GM20000 (cell line): Measurements from ENCODE around the gene HHIPL1.
"Not testable (repeated sequence)": the region's sequence is repeated elsewhere in the genome, so short reads cannot be mapped to it uniquely, and the experiment has no call there.

ENCODE experiments used
- DNase-seq: peaks from one replicate; pipeline ENCODE4 v3.0.0; 2012; ENCODE audit warnings: low spot score
- TF ChIP-seq, protein P1 (sequence below): IDR thresholded peaks from 2 replicates; pipeline ENCODE4 v1.5.1; 2012; ENCODE audit warnings: mild to moderate bottlenecking, control low read depth; ENCODE audit errors: extremely low read depth, missing control alignments

The HHIPL1 gene

DNA sequence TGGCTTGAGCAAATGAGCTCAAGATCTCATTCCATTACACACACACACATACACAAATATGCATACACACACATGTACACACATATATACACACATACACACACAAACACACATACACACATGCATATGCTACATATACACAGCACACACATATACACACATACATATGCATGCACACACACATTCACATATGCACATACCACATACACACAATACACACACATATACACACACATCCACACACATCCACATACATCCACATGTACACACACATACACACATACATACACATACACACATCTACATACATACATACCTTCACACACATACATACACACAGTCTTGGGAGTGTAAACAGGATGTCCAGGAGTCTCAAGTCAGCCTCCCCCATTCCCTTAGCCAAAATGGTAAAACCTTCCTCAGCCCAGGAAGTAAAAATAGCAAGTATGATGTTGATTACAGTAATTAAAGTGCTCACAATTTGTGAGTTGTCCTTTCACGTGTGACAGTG is 12.8 kb downstream of the HHIPL1 start:
- no peak for DNase-seq
- TF ChIP-seq, protein P1, sequence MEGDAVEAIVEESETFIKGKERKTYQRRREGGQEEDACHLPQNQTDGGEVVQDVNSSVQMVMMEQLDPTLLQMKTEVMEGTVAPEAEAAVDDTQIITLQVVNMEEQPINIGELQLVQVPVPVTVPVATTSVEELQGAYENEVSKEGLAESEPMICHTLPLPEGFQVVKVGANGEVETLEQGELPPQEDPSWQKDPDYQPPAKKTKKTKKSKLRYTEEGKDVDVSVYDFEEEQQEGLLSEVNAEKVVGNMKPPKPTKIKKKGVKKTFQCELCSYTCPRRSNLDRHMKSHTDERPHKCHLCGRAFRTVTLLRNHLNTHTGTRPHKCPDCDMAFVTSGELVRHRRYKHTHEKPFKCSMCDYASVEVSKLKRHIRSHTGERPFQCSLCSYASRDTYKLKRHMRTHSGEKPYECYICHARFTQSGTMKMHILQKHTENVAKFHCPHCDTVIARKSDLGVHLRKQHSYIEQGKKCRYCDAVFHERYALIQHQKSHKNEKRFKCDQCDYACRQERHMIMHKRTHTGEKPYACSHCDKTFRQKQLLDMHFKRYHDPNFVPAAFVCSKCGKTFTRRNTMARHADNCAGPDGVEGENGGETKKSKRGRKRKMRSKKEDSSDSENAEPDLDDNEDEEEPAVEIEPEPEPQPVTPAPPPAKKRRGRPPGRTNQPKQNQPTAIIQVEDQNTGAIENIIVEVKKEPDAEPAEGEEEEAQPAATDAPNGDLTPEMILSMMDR, result no peak

DNA sequence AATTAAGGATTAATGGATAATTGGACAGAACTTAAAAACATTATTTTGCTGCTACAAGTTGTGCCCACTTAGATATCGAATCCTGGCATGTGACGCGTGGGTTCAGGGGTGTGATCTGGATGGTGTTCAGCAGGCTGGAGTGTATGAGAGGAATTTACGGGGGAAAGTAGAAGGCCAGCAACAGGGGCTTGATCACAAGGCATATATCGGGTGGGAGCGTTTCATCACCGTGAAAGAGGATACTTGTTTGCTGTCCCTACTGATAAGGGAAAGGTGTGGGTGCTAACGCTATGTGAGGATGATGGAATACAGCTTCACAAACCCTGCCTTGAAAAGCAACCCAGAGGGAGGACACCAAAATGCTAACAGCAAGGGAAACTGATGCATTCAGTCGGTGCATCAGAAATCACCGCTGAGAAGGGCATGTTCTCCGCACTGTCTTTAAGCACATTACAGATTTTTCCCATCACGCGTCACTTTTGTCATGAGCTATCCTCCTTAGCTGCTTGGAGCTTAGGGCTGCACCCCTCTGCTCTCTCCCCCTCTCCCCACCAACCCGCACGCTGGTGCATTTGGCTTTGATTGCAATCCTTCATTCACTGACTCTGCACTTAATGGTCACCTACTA is 13.4 kb downstream of the HHIPL1 start:
- TF ChIP-seq, protein P1, result no peak

DNA sequence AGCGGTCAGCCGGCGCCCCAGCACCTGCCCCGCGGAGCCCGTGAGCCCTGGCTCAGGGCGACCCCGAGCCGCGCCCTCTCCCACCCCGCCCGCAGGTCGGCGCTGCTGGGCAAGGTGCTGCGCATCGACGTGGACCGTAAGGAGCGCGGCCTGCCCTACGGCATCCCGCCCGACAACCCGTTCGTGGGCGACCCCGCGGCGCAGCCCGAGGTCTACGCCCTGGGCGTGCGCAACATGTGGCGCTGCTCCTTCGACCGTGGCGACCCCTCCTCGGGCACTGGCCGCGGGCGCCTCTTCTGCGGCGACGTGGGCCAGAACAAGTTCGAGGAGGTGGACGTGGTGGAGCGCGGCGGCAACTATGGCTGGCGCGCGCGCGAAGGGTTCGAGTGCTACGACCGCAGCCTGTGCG is 14.4 kb downstream of the HHIPL1 start:
- DNase-seq, result no peak
- TF ChIP-seq, protein P1, result no peak

More for the DNA sequence above, 13.4 kb downstream of the HHIPL1 start:
- no peak for DNase-seq

DNA sequence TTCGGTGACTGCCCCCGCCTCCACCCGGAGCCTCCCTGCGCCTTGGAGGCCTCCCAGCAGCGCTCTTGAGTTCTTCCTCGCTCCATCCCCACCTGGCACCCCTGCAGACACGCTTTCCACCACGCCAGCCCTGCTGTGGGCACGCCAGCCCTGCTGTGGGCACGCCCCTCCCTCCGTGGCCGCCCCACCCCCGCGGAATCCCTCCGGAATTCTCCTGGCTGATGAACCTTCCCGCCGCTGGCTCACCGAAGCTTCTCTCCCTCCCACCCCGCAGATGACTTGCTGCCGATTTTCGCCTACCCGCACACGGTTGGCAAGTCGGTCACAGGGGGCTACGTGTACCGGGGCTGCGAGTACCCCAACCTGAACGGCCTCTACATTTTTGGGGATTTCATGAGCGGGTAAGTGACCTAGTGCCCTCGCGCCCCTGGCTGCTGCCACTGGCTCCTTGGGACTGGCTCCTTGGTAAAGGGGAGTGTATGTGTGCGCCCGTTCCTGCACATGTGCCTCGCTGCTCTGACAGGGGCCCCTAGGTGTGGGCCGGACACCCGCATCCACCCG is 15.2 kb downstream of the HHIPL1 start:
- TF ChIP-seq, protein P1, result no peak
- no peak for DNase-seq

DNA sequence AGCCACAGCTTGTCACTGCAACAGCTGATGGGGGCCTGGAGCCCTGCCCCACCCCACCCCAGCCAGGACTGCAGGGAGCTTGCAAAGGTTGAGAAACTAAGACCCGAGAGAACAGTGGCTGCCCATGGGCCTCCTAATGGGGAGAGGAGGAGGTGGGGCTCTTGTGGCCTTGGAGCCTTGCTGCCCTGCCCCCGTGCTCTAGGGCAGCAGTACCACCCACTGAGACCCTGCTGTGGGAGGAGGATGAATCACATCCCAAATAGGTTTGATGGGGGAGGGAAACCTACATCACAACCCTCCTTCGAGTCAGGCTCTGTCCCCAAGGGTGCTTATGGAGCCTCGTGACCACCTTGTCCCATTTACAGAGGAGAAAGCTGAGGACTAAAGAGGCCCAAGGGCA is 15.9 kb downstream of the HHIPL1 start:
- no peak for DNase-seq
- TF ChIP-seq, protein P1, result no peak

DNA sequence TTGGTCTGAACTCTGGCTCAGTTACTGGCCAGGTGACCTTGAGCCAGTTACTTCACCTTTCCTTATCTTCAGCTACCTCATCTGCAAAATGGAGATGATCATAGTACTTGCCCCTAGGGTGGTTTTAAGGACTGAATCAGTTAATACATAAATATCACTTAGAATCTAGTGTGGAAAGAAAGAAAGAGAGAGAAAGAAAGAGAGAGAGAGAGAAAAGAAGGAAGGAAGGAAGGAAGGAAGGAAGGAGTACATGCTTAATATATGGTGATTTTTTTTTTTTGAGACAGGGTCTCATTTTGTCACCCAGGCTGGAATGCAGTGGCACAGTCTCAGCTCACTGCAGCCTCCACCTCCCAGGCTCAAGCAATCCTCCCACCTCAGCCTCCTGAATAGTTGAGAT is 16.3 kb downstream of the HHIPL1 start:
- DNase-seq, result not testable (repeated sequence)

DNA sequence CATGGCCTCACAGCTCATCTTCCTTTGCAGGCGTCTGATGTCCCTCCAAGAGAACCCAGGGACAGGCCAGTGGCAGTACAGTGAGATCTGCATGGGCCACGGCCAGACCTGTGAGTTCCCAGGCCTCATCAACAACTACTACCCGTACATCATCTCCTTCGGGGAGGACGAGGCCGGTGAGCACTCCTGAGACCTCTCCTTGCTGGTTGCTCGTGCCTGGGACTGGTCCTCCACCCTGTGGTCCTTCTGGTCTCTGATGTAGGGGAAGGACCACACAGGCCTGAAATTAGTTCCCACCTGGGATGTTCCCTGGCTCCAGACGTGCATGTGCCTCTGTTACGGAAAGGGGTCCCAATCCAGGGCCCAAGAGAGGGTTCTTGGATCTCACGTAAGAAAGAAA is 17.9 kb downstream of the HHIPL1 start:
- TF ChIP-seq, protein P1, result no peak
- no peak for DNase-seq
